ENCODE measurements around the gene YEATS2.

- TF ChIP-seq ELK1 (IDR thresholded peaks at IDR 0.05; ENCODE audit: low read depth, low read length) (no peak), CTCF (IDR thresholded peaks at IDR 0.05) (no peak), POLR2A (IDR thresholded peaks at IDR 0.05; ENCODE audit: low read length) (no peak), RNF2 (IDR thresholded peaks at IDR 0.05; ENCODE audit: borderline replicate concordance, low read depth) (no peak)
These were observed 130.4 kb downstream of the YEATS2 start for GRCh38 chr3:183827809-183828537.
